Stimulated activated CD4-positive, alpha-beta T cell treated with anti-CD3 and anti-CD28 coated beads, Interleukin-1b, Interleukin-23, amount 100 ng/mL, for 48 hours (primary cell): ENCODE results near the gene CYP20A1.
"Not testable (repeated sequence)": the region's sequence is repeated elsewhere in the genome, so short reads cannot be mapped to it uniquely, and the experiment has no call there.

Experiments used
- DNase-seq: peaks from one replicate; pipeline ENCODE4 v3.0.0-alpha.2; 2020

Gene CYP20A1

GRCh38 chr2:203282101-203282500 is 43.3 kb downstream of the CYP20A1 start:
- DNase-seq = no peak

DNA sequence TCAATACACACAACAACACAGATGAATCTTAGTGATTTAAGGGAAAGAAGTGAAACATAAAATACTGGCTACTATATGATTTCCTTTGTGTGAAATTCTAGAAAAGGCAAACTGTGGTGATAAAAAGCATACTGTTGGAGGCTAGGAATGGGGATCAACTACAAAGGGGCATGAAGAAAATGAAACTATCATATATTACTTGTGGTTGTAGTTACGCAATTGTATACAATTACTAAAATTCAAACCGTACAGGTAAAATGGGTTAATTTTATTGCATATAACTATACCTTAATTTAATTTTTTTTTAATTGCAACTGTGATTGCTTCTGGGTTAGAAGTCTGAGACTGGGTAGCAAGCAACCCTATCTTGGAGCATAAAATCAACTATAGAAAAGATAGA is 47.7 kb downstream of the CYP20A1 start:
- DNase-seq = no peak

GRCh38 chr2:203301667-203302066 is 62.8 kb downstream of the CYP20A1 start:
- no peak for DNase-seq

DNA sequence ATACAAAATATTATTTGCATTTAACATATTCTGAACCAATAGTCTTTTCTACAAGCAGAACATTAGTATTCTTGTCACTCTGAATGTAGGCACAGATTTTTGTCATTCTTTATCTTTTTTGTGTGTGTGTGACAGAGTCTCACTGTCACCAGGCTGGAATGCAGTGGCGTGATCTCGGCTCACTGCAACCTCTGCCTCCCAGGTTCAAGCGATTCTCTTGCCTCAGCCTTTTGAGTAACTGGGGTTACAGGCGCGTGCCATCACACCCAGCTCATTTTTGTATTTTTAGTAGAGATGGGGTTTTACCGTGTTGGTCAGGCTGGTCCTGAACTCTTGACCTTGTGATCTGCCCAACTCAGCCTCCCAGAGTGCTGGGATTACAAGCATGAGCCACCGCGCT is 63.8 kb downstream of the CYP20A1 start:
- not testable (repeated sequence) for DNase-seq

GRCh38 chr2:203310688-203311436 is 72.0 kb downstream of the CYP20A1 start:
- no peak for DNase-seq

GRCh38 chr2:203326356-203326755 is 87.5 kb downstream of the CYP20A1 start:
- no peak for DNase-seq

- no peak for DNase-seq
Measured at GRCh38 chr2:203327582-203327900, 88.7 kb downstream of the CYP20A1 start.

GRCh38 chr2:203327901-203328759 is 89.3 kb downstream of the CYP20A1 start, which contains the start of gene ABI2:
Gene ABI2 (plus strand): TSS chr2:203328394. CDS start chr2:203328515, 121 bp downstream.
- DNase-seq = peak; percentile 56

DNA sequence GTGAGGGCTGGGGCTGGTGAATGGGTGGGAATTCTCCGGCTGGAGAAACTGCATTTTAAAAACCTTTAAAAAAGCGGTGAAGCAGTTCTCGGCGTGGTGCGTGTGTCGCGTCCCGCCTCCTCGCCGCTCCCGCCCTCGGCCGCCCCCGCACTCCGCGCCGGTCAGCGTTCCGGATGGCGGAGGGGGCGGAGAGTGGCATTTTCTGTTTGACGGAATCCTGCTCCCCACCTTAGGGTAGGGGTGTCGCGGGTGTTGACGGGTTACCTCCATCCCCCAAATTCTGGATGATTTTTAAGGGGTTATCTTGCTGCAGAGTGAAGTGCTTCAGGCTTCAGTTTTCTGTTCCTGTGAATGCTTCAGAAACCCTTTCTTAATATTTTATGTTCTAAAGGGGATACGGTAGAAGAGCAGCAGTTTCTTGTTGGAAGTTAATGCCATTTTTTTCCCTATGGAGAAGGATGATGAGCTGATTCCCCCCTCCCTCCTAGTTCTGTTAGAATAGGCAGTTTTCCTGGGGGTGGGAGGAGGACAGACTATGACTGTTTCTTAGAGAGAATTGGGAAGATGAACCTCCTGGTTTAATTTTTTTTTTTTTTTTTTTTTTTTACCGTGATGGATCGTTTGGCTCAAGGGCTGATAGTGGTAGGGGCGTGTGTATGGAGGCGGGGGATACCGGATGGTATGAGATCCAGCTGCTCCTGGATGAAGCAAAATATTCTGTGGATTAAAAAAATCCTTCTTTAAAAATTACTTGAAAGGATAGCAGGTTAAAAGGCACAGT is 90.1 kb downstream of the CYP20A1 start:
- DNase-seq = peak; percentile 39

GRCh38 chr2:203330434-203330833 is 91.6 kb downstream of the CYP20A1 start:
- no peak for DNase-seq

GRCh38 chr2:203338322-203338721 is 99.5 kb downstream of the CYP20A1 start:
- no peak for DNase-seq

- no peak for DNase-seq
Measured at GRCh38 chr2:203340791-203341487, 102.1 kb downstream of the CYP20A1 start.

GRCh38 chr2:203341741-203342310 is 103.0 kb downstream of the CYP20A1 start:
- no peak for DNase-seq

GRCh38 chr2:203342374-203342773 is 103.6 kb downstream of the CYP20A1 start:
- DNase-seq = not testable (repeated sequence)

DNA sequence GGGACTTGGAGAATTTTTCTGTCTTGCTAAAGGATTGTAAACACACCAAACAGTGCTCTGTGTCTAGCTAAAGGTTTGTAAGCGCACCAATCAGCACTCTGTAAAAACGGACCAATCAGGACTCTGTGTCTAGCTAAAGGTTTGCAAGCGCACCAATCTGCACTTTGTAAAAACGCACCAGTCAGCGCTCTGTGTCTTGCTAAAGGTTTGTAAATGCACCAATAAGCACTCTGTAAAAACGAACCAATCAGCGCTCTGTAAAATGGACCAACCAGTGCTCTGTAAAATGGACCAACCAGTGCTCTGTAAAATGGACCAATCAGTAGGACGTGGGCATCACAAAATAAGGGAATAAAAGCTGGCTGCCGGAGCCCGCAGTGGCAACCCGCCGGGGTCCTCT is 105.8 kb downstream of the CYP20A1 start:
- no peak for DNase-seq

DNA sequence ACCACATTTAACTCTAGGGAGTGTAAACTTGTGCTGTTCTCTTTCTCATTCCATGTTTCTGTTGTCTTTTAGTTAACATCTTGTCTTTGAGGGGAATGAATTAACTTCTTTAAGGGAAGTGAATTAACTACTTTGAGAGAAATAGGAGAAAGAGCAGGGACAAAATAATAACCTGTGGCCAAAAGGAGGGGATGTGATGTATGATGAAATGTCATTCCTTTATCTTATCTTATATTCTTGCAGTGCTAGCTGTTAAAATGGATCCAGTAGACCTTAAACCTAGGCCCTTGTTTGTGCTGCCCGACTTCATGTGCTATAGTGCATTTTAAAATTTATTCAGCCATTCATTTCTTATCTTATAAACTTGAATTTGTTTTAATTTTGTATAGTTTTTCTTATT is 107.8 kb downstream of the CYP20A1 start:
- no peak for DNase-seq

- DNase-seq = no peak
Measured at GRCh38 chr2:203347375-203347774, 108.6 kb downstream of the CYP20A1 start.

DNA sequence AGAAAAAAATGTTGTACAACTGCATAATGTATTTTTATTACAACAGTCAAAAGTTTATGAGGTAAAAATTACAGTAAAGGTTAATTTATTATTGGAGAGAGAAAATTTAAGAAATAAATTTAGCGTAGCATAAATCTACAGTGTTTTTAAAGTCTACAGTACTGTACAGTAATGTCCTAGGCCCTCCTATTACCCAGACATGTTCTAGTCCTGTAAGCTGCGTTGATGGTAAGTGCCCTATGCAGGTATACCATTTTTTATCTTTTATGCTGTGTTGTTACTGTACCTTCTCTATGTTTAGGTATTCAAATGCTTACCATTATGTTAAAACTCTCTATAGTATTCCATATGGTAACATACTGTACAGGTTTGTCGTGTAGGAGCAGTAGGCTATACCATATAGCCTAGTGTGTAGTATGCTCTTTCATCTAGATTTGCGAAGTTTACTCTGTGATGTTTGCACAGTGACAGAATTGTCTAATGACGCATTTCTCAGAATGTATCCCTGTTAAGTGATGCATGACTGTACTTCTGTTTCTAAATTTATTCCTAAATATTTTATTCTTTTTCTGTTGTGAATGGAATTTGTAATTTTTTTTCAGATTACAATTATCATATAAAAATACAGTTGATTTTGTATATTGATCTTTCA is 113.9 kb downstream of the CYP20A1 start:
- DNase-seq = no peak

GRCh38 chr2:203354966-203355365 is 116.1 kb downstream of the CYP20A1 start:
- DNase-seq = no peak
